ENCODE measurements around the gene FAM20C.

The FAM20C gene

DNA sequence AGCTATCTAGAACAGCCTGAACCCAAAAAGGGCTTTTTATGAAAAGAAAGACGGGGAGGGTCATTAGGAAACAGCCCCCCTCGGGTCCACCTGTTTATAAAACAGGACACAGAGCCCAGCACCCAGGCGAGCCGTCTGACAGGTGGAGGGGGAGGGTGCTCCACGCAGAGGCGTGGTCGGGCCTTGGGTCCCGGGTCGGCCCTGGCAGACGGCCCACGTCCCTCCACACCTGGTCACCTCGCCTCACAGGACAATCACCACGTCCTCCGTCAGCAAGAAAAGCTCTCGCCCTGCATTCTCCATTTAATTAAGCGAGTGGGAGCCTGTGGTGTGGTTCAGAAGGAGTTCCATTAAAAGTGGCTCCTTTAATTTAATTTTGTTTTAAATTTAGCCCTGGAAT, 55.3 kb downstream of the FAM20C start:
- DNase-seq, result no peak

GRCh38 chr7:248732-249435, 56.5 kb downstream of the FAM20C start:
- no peak for DNase-seq

GRCh38 chr7:249989-250388, 57.6 kb downstream of the FAM20C start:
- no peak for DNase-seq

GRCh38 chr7:250523-250922, 58.2 kb downstream of the FAM20C start:
- DNase-seq, result no peak

DNA sequence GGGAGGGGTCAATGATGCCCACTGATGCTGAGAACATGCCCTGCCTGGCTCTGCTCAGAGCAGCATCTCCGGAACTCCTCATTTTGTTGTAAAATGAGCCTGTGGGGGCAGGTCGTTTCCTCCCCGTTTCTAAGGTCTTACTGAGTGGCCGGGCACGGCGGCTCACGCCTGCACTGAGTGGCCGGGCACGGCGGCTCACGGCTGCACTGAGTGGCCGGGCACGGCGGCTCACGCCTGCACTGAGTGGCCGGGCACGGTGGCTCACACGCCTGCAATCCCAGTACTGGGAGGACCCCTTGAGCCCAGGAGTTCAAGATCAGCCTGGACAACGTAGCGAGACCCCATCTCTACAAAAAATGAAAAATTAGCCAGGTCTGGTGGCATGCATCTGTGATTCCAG, 58.6 kb downstream of the FAM20C start:
- DNase-seq, result no peak

DNA sequence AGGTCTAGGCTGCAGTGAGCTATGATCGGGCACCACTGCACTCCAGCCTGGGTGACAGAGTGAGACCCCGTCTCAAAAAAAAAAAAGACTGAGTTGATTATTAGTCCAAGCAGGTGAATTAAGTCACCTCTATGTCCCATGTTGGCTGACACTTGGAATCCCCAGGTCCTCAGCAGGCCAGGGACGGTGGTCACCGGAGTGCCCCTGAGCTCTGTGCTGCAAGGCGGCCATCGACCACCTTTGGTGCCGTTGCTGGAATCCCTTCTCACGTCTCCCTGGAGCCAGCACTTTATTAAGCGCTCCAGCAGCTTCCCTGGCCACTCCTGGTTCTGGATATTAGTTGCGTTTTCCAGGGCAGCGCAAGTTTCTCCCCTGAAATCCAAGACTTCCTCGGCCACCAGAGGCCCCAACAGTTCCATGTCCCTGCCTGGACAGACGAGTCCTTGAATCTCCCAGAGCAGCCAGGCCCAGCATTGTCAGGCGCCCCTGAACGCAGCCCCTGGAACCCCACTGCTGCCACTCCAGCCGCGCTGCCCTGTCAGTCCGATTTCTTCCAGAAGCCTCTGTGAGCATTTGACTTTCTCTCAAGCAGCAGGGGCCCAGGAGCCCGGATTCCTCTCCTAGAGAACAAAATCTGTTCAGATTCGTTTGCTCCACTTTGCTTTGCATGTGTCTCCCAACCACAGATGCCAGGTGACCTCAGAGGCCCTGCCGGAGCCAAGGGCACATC, 59.2 kb downstream of the FAM20C start:
- DNase-seq, result no peak

- no peak for DNase-seq
Measured at GRCh38 chr7:252216-252965, 60.0 kb downstream of the FAM20C start.

DNA sequence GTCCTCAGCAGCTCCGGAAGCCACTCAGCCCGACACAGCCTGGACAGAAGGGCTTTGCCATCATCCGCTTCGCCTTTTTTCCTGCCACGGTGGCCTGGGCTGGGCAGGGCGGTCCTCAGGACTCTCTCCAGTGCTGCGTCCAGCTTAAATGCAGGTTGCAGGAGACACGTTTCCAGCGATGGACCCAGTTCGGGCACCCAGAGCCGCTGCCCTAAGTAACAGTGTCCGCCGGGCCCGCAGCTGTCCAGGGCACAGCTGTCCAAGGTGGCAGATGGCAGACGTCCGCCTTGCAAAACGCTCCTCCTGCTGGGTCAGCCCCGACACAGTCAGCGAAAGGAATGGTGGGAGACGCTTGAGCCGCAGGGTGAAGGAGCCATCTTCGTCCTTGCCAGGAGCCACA, 60.6 kb downstream of the FAM20C start:
- no peak for DNase-seq

GRCh38 chr7:253581-254336, 61.4 kb downstream of the FAM20C start:
- no peak for DNase-seq

DNA sequence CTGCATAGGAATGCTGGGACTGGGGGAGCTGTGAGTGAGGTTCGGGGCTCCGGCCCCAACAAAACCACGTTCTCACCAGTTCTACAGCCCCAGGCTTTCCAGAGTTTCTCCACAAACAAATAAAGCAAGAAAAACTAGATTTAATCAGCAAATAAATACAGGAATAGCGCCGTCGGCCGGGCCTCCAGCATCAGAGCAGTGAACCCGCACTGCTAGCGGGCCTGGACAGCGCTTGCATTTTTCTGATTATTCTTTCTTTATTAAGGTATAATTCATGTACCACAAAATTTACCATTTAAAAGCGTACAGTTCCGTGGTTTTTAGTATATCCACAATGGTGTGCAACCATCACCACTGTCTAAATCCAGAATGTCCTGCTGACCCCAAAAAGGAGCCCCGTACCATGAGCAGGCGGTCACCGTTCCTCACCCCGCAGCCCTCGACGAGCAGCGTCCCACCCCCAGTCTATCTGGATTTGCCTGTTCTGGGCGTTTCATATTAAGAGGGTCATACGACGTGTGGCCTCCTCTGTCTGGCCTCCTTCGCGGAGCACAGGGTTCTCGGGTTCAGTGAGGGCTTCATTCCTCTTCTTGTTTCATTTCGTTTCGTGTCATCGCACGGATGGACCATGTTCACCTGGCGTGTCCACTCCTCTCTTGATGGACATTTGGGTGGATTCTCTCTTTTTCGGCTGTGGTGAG, 62.1 kb downstream of the FAM20C start:
- no peak for DNase-seq

DNA sequence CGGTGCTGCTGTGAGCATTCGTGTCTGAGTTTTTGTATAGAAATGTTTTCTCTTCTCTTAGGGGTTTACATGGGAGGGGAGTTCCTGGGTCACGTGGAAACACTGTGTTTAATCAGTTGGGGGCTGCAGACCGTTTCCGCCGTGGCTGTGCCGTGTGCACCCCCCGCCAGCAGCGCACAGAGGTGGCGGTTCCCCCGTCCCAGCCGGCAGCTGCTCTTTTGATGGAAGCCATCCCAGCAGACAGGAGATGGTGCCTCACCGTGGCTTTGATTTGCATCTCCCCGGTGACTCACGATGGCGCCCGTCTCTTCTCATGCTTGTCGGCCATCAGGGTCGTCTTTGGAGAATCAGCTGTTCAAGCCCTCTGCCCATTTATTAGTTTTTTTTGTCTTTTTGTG, 62.7 kb downstream of the FAM20C start:
- no peak for DNase-seq

- no peak for DNase-seq
Measured at GRCh38 chr7:255721-256361, 63.5 kb downstream of the FAM20C start.

DNA sequence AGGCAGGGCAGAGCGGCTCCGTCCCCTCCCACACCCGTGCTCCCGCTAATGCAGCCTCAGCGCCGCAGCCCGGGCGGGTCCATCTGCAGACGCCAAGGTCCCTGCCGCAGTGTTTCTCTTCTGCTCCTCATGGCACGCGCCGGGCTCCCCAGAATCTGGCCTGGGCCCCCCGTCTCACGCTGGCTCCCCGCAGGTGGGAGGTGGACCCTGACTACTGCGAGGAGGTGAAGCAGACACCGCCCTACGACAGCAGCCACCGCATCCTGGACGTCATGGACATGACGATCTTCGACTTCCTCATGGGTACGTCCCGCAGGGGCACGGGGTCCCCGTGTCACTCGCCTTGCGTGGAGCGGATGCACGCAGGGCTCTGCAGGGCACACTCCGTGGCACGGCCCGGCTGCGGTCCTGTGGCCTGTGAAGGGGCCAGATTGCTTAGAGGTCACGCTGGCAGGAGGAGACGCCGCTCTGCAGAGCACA, 64.1 kb downstream of the FAM20C start:
- no peak for DNase-seq

GRCh38 chr7:256981-257646, 64.7 kb downstream of the FAM20C start:
- DNase-seq, result no peak

GRCh38 chr7:257647-257992, 65.2 kb downstream of the FAM20C start:
- no peak for DNase-seq

GRCh38 chr7:258476-259190, 66.3 kb downstream of the FAM20C start:
- DNase-seq, result no peak

GRCh38 chr7:259191-259505, 66.8 kb downstream of the FAM20C start:
- DNase-seq, result no peak

DNA sequence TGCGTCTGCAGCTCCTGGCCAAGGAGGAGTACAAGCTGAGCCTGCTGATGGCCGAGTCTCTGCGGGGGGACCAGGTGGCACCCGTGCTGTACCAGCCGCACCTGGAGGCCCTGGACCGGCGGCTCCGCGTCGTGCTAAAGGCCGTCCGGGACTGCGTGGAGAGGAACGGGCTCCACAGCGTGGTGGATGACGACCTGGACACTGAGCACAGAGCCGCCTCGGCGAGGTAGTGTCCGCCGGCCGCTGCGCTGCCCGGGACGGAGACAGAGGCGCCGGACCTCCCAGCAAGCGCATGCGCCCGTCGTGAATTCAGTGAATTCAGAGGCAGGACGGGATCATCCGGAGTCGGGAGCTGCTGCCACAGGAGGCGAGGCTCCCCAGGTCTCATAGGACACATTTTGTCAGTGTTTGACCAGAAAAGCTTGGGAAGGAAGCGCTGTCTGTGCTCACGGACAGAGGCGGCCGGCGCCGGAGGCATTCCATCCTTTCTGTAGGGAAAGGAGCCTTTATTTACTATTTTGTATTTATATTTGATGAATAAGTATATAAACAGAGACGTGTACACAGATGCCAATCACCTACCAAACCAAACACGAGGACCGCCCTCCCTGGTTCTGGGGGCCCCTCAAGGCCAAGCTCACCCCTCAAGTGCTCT, 67.5 kb downstream of the FAM20C start:
- DNase-seq, result no peak

DNA sequence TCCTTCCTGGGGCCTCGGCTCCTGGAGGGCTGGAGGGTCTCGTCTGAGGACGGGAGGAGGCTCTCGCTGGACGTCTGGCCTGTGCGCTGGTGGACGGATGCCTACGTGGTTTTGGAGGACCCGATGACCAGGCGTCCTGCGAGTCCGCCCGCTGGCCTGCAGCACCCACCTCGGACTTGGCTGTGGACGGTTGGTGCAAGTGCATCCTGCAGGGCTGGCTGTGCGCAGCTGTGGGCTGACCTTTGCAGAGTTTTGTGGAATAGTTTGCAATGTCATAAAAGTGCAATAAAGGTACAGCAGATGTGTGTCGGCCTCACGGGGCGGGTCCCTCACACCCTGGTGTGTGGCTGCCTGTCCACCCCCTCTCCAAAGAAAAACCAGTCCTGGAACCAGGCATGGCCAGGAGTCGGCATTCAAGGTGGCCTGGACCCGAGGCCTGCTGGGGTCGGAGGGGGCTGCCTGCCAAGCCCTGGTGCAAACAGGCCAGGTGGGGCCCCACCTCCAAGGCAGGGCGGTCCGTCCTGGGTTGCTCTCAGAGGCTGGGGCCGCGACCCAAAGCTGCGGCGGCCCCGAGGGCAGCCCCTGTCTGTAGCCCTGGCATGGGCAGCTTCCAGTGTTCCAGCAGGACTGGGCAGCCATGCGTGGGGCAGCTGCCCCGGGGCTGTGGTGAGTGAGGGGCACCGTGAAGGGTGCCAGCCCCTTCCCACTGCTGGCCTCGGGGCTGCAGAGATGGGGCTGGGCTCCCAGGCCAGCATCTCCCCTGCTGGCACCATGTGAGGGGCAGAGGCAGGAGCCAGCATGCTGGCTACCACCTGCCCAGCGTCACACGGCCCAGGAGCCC, 68.3 kb downstream of the FAM20C start:
- DNase-seq, result no peak
